CD8-positive, alpha-beta memory T cell (primary cell): ENCODE data around the gene EVA1A. TPM values are rescaled to one million over a fixed set of nuclear protein-coding genes. Genes with fewer than 3 reads are reported as not detected.

Experiments
- CTCF ChIA-PET: fragments of 350-600 bp; sonication (Branson Sonifier 250); formaldehyde crosslinking; loops from one replicate; lab custom pipeline; 2021; ENCODE audit warnings: antibody characterized with exemption; lab: Charles Lee
- POLR2A ChIA-PET: fragments of 350-600 bp; sonication (Branson Sonifier 250); formaldehyde crosslinking; loops from one replicate; lab custom pipeline; 2021; ENCODE audit warnings: antibody characterized with exemption; lab: Charles Lee
- DNase-seq, 5 donors: peaks; one replicate each; pipeline versions ENCODE4 v3.0.0 to v3.0.0-alpha.2; 2020 to 2022; ENCODE audit warnings: mixed read lengths in 1 of 5
- H3K27ac ChIP-seq: one replicate; pipeline ENCODE4 v1.7.0; 2013; ENCODE audit warnings: low read depth, mild to moderate bottlenecking, low read length, moderate library complexity
- H3K27me3 ChIP-seq: 2 replicates; pipeline ENCODE4 v1.7.0; 2013; ENCODE audit warnings: low read length, mild to moderate bottlenecking; ENCODE audit not compliant: insufficient read depth, poor library complexity, severe bottlenecking
- H3K36me3 ChIP-seq: 2 replicates; pipeline ENCODE4 v1.7.0; 2013; ENCODE audit warnings: mild to moderate bottlenecking, low read length, moderate library complexity; ENCODE audit not compliant: insufficient read depth
- H3K4me1 ChIP-seq: 2 replicates; pipeline ENCODE4 v1.7.0; 2013; ENCODE audit warnings: mild to moderate bottlenecking, low read length, moderate library complexity; ENCODE audit not compliant: insufficient read depth
- H3K4me3 ChIP-seq: 2 replicates; pipeline ENCODE4 v1.7.0; 2013; ENCODE audit warnings: mild to moderate bottlenecking, low read length
- H3K9me3 ChIP-seq: 2 replicates; pipeline ENCODE4 v1.7.0; 2013; ENCODE audit warnings: mild to moderate bottlenecking, low read length
- H3K27ac Mint-ChIP-seq, 8 donors: one replicate each; pipeline ENCODE4 v1.8.0; 2020 to 2021; ENCODE audit warnings: mixed read lengths in 8 of 8, mild to moderate bottlenecking in 6 of 8, inconsistent platforms in 3 of 8, moderate library complexity in 3 of 8
- H3K27me3 Mint-ChIP-seq, 2 donors: one replicate each; pipeline ENCODE4 v1.8.0; 2020 to 2021; ENCODE audit warnings: mixed read lengths in 2 of 2, mild to moderate bottlenecking in 1 of 2, moderate library complexity in 1 of 2
- H3K36me3 Mint-ChIP-seq, 3 donors: one replicate each; pipeline ENCODE4 v1.8.0; 2020 to 2021; ENCODE audit warnings: mixed read lengths in 3 of 3, inconsistent platforms in 1 of 3, mild to moderate bottlenecking in 1 of 3
- H3K4me1 Mint-ChIP-seq, 3 donors: one replicate each; pipeline ENCODE4 v1.8.0; 2020 to 2021; ENCODE audit warnings: mixed read lengths in 3 of 3, inconsistent platforms in 1 of 3, mild to moderate bottlenecking in 1 of 3
- H3K4me3 Mint-ChIP-seq, 7 donors: one replicate each; pipeline ENCODE4 v1.8.0; 2020 to 2021; ENCODE audit warnings: mixed read lengths in 7 of 7, mild to moderate bottlenecking in 6 of 7, moderate library complexity in 4 of 7, inconsistent platforms in 2 of 7
- H3K9me3 Mint-ChIP-seq, 5 donors: one replicate each; pipeline ENCODE4 v1.8.0; 2020 to 2022; ENCODE audit warnings: mixed read lengths in 5 of 5, mild to moderate bottlenecking in 3 of 5, moderate library complexity in 2 of 5, inconsistent platforms in 1 of 5
- polyA plus RNA-seq: library from polyadenylated mRNA; unstranded; fragments of 300-500 nt; fragmentation: Illumina TruSeq; gene quantifications from one replicate; pipeline ENCODE4 v1.2.3, GENCODE V29; 2021
- total RNA-seq, 2 experiments: library from RNA; stranded (reverse); gene quantifications; one replicate each; pipeline ENCODE4 v1.2.3, GENCODE V29; 2021

Gene EVA1A, protein sequence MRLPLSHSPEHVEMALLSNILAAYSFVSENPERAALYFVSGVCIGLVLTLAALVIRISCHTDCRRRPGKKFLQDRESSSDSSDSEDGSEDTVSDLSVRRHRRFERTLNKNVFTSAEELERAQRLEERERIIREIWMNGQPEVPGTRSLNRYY
- total RNA-seq = not detected
- polyA plus RNA-seq = not detected

DNA sequence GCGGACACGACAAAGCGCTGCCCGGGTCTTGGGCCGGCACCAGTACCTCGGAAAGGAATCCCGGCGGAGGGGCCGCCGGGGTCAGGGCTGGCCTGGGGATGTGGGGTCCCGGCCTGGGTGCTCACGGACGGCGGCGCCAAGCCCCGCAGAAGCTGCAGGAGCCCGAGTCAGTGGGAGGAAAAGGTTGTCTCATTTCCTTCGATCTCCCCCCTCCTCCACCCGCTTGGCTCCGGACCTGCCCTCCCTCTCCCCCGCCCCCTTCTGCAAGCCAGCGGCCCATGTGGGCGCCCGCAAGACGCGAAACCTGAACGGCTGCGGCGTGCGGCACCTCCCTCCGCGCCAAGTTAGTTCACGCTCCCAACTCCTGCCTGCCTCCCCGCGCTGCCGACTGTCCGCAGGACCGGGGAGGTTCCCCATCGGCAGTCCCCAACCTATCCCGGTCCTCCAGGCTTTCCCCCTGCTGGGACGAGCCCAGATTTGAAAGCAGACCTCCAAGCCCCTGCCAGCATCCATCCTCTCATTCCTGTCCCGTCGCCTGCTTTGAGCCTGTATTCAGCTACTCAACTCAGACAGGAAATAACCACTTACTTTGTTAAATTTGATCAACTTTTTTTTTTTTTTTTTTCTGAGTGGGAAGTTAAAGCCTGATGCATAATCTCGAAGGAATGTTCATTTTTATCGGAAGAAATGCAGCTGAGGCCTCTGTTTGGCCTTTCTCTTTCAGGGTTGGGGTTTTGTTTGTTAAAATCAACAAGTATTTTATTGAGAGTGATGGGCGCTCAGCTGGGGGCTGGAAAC lies at the start of gene EVA1A:
EVA1A (minus strand) TSS at position 172 of the 798 bp plus-strand sequence. CDS start 42,799 bp downstream, outside the sequence.
- Mint-ChIP-seq H3K27me3 (peaks cover 29 to 49% of the 10 kb centered on the region in 2 donors), H3K9me3 (peaks cover 0 to 7% (median 0%) of the 10 kb centered on the region in 5 donors), H3K4me3 (peak within 1 kb of the TSS in 5 of 7 donors; percentile 57 to 76 (median 69)), H3K4me1 (peaks cover 8 to 15% (median 13%) of the 10 kb centered on the region in 3 donors), H3K36me3 (peaks cover 0 to 1% (median 0%) of the 10 kb centered on the region in 3 donors), H3K27ac (peak within 1 kb of the TSS in 2 of 8 donors; percentile 32 to 85)
- Histone ChIP-seq H3K36me3 (no peaks in the 10 kb centered on the region), H3K4me3 (peak within 1 kb of the TSS; percentile 22), H3K27me3 (no peaks in the 10 kb centered on the region), H3K4me1 (no peaks in the 10 kb centered on the region), H3K27ac (no peak within 1 kb of the TSS), H3K9me3 (no peaks in the 10 kb centered on the region)
- DNase-seq = no peak
- POLR2A ChIA-PET = no interaction called here
- CTCF ChIA-PET = no interaction called here

DNA sequence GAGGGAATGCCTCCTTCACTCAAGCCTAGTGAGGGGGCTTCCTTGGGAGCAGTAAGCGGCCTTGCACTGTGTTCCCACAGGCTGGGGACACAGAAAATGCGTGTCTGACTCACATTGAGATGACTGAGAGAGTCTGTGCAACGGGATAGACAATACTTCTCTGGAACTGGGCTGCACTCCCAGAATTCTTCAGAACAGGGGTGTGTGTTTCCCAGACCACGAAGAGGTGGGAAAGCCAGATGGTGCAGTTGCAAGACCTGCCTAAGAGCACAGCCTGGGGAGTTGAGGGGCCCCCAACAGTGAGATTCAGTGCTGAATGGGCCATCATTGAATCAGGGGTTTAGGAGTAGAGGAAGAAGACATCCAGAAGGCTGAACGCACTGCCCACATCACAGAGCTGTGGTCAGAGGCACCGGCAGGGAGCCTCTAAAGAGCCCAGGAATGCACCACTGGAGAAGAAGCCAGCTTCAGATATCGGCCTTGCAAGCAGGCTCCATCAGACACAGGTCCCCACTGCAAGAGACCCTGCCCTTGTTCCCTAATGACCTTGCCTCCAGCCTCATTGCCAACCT lies 49.3 kb upstream of the EVA1A start:
- H3K27ac Mint-ChIP-seq = no peak overlapping the region
- Histone ChIP-seq H3K4me1 (peaks cover 4% of the 10 kb centered on the region), H3K4me3 (no peak overlapping the region), H3K9me3 (no peaks in the 10 kb centered on the region), H3K27ac (no peak overlapping the region), H3K36me3 (no peaks in the 10 kb centered on the region), H3K27me3 (peaks cover 10% of the 10 kb centered on the region)
- peaks cover 40 to 64% of the 10 kb centered on the region in 2 donors for H3K27me3 Mint-ChIP-seq
- H3K9me3 Mint-ChIP-seq = no peaks in the 10 kb centered on the region
- DNase-seq = no peak
- H3K4me3 Mint-ChIP-seq = no peak overlapping the region
- ChIA-PET POLR2A (no interaction called here), CTCF (interaction anchor here (0.8 to 2.4 kb wide), 7 partner anchors 9 to 693 kb away, joined by 3 to 10 read pairs (median 4); no protein-coding TSS in a partner anchor)
- no peaks in the 10 kb centered on the region for H3K36me3 Mint-ChIP-seq
- peaks cover 0 to 6% (median 0%) of the 10 kb centered on the region in 3 donors for H3K4me1 Mint-ChIP-seq

DNA sequence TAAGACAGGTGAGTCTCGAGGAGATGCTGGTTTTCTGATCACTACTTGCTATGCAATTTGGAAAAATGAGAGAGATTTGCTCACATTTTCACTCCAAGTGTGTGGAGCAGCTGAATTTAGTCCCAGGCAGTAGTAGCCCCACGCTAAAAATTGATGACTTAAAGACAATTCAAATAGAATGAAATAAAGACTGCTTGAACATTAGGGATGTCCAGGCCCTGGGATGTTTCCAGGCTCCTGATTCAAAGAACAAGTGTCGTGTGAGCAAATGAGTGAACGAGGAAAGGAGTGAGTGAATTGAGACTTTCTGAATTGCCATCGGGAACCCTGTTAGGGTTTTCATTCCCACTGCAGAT lies 48.6 kb upstream of the EVA1A start:
- ChIA-PET POLR2A (no interaction called here), CTCF (interaction anchor here (0.8 to 2.4 kb wide), 10 partner anchors 9 to 693 kb away, joined by 3 to 10 read pairs (median 4); no protein-coding TSS in a partner anchor)
- H3K4me3 Mint-ChIP-seq = no peak overlapping the region
- H3K27ac Mint-ChIP-seq = no peak overlapping the region
- Histone ChIP-seq H3K9me3 (no peaks in the 10 kb centered on the region), H3K4me3 (no peak overlapping the region), H3K36me3 (no peaks in the 10 kb centered on the region), H3K27me3 (peaks cover 10% of the 10 kb centered on the region), H3K27ac (no peak overlapping the region), H3K4me1 (peaks cover 4% of the 10 kb centered on the region)
- no peak for DNase-seq
- peaks cover 41 to 71% of the 10 kb centered on the region in 2 donors for H3K27me3 Mint-ChIP-seq
- peaks cover 0 to 6% (median 0%) of the 10 kb centered on the region in 3 donors for H3K4me1 Mint-ChIP-seq
- H3K9me3 Mint-ChIP-seq = no peaks in the 10 kb centered on the region
- H3K36me3 Mint-ChIP-seq = no peaks in the 10 kb centered on the region

DNA sequence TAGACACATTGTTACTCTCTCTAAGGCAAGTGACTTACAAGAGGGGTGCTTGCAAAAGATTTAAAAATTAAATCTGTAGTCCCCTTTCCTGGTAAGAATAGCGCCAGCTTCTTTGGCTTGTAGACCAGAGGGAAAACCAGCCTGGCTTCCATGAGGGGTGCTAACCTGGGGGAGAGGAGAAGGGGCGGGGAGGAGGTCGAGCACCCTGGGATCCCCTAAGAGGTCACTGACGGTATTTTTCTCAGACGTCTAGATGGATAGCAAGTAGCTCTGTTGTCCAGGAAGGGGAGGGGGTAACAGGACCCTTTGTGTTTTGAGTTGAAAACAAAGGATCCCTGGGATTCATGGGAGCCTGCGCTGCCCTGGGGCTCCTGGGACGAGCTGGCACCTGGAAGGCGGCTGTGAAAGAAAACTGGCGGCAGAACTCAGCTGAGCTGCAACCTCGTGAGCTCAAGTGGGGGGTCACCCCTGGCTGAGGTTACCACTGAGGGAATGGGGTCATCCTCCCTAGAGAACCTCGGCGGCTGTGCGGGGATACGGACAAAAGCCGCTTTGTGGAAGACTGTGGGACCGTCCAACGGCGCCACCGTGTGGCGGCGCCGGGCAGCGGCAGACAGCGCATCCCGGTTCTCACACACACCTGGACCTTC lies 48.1 kb upstream of the EVA1A start:
- H3K36me3 Mint-ChIP-seq = no peaks in the 10 kb centered on the region
- DNase-seq = peak; percentile 13 to 57 (median 26)
- no peak overlapping the region for H3K27ac ChIP-seq
- peak overlapping the region in 4 of 7 donors; percentile 8 to 37 (median 30) for H3K4me3 Mint-ChIP-seq
- no peaks in the 10 kb centered on the region for H3K9me3 Mint-ChIP-seq
- no peaks in the 10 kb centered on the region for H3K9me3 ChIP-seq
- H3K4me1 ChIP-seq = peaks cover 4% of the 10 kb centered on the region
- H3K27ac Mint-ChIP-seq = no peak overlapping the region
- H3K27me3 ChIP-seq = peaks cover 10% of the 10 kb centered on the region
- H3K4me3 ChIP-seq = no peak overlapping the region
- H3K4me1 Mint-ChIP-seq = peaks cover 0 to 6% (median 0%) of the 10 kb centered on the region in 3 donors
- CTCF ChIA-PET = interaction anchor here (0.7 to 2.4 kb wide), 11 partner anchors 9 to 690 kb away, joined by 3 to 10 read pairs (median 3); no protein-coding TSS in a partner anchor
- H3K27me3 Mint-ChIP-seq = peaks cover 41 to 74% of the 10 kb centered on the region in 2 donors
- H3K36me3 ChIP-seq = no peaks in the 10 kb centered on the region
- POLR2A ChIA-PET = no interaction called here

DNA sequence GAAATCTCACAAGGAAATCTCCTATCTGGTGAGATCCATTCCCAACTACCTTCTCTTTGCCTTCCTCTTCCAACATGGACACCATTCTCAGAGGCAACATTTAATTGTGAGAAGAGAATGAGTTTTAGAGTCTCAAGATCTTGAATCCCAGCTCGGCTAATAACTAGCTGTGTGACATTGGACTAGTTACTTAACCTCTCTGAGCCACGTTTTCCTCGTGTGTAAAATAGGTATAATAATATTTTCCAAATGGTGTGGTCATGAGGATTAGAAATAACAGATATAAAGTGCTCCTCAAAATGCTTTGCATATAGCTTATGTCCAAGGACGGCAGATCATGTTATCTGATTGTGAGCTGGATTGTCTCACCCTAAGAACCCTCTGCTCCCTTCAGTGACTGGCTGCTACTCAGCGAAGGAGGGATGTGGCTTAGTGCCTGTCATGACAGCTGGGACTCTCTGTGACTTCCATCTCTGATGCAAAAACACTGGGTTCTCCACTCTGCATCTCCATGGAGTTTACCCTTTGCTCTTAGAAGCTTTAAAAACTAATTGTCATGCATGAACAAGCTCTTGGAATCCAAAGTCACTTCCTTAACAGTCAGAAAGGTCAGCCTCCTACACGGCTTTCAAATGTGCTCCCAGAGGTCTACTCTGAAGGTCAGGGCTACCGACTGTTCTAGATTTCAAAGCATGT lies 47.4 kb upstream of the EVA1A start:
- Histone ChIP-seq H3K27me3 (peaks cover 10% of the 10 kb centered on the region), H3K36me3 (no peaks in the 10 kb centered on the region), H3K4me3 (no peak overlapping the region), H3K9me3 (no peaks in the 10 kb centered on the region), H3K4me1 (peaks cover 4% of the 10 kb centered on the region), H3K27ac (no peak overlapping the region)
- H3K27ac Mint-ChIP-seq = peak overlapping the region in 2 of 8 donors; percentile 25 to 40
- H3K27me3 Mint-ChIP-seq = peaks cover 42 to 74% of the 10 kb centered on the region in 2 donors
- POLR2A ChIA-PET = no interaction called here
- H3K4me1 Mint-ChIP-seq = peaks cover 0 to 6% (median 0%) of the 10 kb centered on the region in 3 donors
- CTCF ChIA-PET = interaction anchor here (0.7 to 2.4 kb wide), 11 partner anchors 8 to 690 kb away, joined by 3 to 10 read pairs (median 3); no protein-coding TSS in a partner anchor
- no peak overlapping the region for H3K4me3 Mint-ChIP-seq
- no peak for DNase-seq
- H3K36me3 Mint-ChIP-seq = no peaks in the 10 kb centered on the region
- no peaks in the 10 kb centered on the region for H3K9me3 Mint-ChIP-seq

DNA sequence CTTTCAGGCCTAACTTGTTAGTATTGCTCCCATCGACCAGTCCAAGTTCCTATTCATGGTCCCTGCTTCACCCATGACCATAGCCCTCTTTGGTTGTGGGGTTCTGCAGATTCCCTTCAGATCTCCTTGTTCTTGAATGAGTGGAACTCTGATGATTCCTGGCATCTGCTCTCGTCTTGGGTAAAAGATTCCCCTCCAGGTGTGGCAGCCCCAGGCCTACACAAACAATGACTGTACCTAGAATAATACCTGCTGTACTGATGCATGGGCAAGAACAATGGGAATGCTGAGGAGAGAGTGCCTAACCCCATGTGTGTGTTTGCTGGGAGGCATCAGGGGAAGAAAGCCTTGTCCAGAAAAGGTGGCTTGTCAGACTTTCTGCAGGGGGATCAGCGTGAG lies 46.7 kb upstream of the EVA1A start:
- CTCF ChIA-PET = interaction anchor here (1.8 kb wide), 1 partner anchor 21 kb away, joined by 3 read pairs; no protein-coding TSS in a partner anchor
- no peaks in the 10 kb centered on the region for H3K36me3 ChIP-seq
- no peaks in the 10 kb centered on the region for H3K9me3 ChIP-seq
- no peak overlapping the region for H3K4me3 ChIP-seq
- H3K36me3 Mint-ChIP-seq = no peaks in the 10 kb centered on the region
- no peak overlapping the region for H3K27ac Mint-ChIP-seq
- H3K4me3 Mint-ChIP-seq = no peak overlapping the region
- H3K4me1 Mint-ChIP-seq = peaks cover 0 to 6% (median 0%) of the 10 kb centered on the region in 3 donors
- no peaks in the 10 kb centered on the region for H3K9me3 Mint-ChIP-seq
- H3K4me1 ChIP-seq = peaks cover 4% of the 10 kb centered on the region
- H3K27me3 Mint-ChIP-seq = peaks cover 39 to 70% of the 10 kb centered on the region in 2 donors
- H3K27me3 ChIP-seq = peaks cover 10% of the 10 kb centered on the region
- POLR2A ChIA-PET = no interaction called here
- DNase-seq = no peak
- H3K27ac ChIP-seq = no peak overlapping the region

DNA sequence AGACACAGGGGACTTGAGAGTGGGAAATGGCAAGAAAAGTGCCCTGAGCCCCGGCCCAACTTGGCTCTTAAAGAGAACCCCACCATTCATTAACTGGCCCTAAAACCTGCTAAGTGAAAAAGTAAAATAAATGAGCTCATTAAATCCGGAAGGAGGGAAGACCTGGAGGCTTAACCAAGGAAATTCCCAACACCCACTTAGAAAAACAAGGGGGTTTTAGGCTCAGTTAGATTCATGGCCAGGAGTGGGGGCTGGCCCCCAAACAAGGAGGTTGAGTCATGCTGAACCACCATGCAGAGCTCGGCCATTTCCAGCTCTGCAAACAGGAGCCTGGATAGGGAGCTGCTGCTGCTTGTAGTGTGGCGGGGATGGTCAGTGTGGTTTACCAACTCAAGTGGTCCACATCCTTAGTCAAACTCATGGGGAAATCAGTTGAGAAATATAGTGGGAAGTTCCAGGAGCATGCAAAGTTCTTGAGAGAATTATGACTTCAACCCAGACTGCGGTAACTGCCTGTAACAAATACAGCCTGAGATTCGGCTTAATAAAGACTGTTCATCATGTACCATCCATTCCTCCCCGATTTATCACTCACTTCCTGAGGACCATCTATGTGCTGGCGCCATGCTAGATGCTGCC lies 46.1 kb upstream of the EVA1A start:
- H3K4me3 ChIP-seq = no peak overlapping the region
- ChIA-PET POLR2A (no interaction called here), CTCF (interaction anchor here (1.5 kb wide), 1 partner anchor 9 kb away, joined by 3 read pairs; no protein-coding TSS in a partner anchor)
- H3K9me3 ChIP-seq = no peaks in the 10 kb centered on the region
- peaks cover 10% of the 10 kb centered on the region for H3K27me3 ChIP-seq
- no peak overlapping the region for H3K27ac ChIP-seq
- Mint-ChIP-seq H3K27me3 (peaks cover 38 to 65% of the 10 kb centered on the region in 2 donors), H3K27ac (no peak overlapping the region), H3K9me3 (no peaks in the 10 kb centered on the region), H3K4me1 (peaks cover 0 to 6% (median 0%) of the 10 kb centered on the region in 3 donors), H3K4me3 (no peak overlapping the region), H3K36me3 (no peaks in the 10 kb centered on the region)
- no peak for DNase-seq
- H3K4me1 ChIP-seq = peaks cover 4% of the 10 kb centered on the region
- no peaks in the 10 kb centered on the region for H3K36me3 ChIP-seq
